Activated T-cell treated with anti-CD3 and anti-CD28 coated beads for 1 hour (primary cell): ENCODE measurements around the gene POMGNT2.
"Not testable (repeated sequence)": the region's sequence is repeated elsewhere in the genome, so short reads cannot be mapped to it uniquely, and the experiment has no call there.

ENCODE experiments used
- DNase-seq: peaks from one replicate; pipeline ENCODE4 v3.0.0-alpha.2; 2020; ENCODE audit warnings: low read depth

Gene POMGNT2

DNA sequence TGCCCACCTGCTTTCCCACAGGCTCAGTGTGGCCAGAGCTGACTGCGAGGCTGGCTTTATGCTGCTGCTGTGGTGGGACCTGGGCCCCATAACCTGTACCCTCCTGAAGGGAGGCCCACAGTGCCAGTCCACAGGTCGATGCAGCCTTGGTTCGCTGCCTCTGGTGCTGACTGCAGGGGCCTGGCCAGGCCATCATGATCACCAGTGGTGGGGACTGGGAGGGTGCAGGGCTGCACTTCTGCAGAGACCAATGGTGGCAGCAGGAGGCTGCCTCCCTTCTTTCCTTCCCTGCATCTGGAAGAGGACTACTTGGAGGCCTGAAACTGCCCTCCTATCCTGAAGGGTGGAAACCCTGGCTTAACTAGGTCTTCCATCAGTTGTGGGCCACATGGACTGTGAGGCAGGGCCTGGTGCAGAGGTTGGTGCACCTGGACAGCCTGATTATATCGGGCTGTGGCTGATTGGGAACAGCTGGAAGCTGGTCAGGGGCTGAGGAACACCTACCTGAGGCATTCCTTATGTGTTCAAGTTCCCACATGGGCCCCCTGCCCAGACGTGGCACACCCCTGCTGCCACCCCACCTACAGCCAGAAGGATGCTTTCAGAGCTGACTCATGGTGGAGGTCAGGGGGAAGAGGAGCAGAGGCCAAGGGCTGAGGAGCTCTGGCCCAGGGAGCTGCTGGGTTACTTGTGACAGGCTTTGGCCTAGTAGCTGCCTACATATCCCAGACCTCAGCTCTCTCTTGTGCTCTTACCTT lies 29.8 kb downstream of the POMGNT2 start:
- DNase-seq = no peak

DNA sequence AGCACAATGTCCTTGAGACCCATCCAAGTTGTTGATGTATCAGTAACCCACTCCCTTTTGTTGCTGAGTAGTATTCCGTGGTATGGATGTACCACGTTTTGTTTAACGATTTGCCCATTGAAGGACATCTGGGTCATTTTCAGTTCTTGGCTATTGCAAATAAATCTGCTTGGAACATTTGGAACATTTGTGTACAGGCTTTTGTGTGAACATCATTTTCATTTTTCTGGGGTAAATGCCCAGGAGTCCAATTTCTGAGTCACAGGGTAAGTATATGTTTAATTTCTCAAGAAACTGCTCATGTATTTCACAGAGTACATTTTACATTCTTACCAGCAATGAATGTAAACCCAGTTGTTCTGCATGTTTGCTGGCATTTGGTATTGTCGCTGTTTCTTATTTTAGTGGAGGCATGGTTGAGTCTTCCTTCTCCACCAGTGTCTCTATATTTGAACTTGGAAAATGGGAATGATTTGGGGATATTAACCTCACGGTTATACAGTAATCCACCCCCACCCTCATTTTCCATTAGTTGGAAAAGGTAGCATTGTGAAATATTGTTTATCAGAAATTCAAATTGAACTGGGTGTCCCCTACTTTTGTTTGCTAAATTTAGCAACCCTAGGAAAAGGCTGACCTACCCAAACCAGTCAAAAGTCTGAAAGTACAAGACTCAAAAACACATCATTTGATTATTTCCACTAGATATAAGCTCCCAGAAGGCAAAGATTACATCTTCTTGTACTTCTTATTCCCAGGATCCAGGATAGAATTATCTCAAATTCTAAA lies 30.8 kb downstream of the POMGNT2 start:
- DNase-seq = no peak

DNA sequence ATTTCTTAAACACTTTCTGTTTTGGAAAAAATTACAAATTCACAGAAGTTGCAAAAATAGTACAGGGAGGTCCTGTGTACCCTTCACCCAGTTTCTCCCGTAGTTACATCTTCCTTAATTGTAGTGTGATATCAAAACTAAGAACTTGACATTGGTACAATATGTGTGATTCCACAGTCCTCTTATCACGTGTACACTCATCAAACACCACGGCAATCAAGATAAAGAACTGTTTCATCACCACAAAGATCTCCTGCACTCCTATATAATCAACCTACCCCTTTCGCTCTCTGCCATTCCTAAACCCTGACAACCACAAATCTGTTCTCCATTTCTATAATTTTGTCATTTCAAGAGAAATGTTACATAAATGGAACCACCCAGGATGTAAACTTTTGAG lies 31.4 kb downstream of the POMGNT2 start:
- no peak for DNase-seq

DNA sequence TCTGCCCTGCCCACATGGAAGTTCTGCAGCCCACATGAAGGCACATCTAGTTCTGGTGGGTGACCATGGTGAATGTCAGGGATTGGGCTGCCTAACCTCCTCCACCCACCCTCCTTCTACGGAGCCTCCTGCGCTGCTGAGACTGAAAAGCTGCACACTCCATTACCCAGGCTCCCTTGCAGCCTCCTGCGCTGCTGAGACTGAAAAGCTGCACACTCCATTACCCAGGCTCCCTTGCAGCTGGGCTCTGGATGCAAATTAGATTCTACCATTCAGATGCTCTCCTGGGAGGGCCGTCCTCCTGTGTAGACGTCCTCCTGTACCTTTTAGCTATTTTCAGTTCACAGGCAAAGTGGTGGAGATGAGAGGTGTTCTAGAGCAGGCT lies 32.1 kb downstream of the POMGNT2 start:
- DNase-seq = no peak

DNA sequence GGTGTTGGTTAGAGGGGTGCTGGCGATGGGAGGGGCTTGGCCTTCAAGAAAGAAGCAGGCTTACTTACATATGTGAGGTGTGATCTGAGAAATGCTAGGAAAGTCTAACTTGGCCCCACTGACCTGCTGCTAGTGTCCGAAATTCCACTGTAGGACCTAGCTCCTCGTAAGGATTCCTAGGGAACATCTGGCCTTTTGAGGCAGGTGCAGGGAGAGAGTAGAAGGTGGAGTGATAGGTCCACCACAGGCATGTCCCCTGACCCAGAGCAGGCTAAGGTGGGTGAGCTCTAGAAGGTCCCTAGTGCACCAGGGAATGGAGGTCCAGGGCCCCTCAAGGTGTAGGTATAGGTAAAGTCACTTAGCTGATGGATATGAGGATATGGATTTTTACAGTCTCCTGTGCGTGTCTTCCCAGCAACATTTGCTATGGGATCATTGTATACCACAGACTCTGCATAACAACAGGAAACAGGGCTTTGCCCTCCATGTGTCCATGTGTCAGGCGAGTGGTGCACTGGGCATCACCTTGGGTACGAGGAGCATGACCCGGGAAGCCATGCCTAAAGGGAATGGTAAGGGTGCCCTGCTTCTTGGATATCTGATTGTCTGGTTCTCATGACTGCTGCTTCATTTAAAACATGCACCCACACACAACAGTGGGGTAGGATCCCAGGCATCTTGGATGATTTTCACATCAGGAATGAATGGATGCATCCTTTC lies 32.6 kb downstream of the POMGNT2 start:
- DNase-seq = no peak

DNA sequence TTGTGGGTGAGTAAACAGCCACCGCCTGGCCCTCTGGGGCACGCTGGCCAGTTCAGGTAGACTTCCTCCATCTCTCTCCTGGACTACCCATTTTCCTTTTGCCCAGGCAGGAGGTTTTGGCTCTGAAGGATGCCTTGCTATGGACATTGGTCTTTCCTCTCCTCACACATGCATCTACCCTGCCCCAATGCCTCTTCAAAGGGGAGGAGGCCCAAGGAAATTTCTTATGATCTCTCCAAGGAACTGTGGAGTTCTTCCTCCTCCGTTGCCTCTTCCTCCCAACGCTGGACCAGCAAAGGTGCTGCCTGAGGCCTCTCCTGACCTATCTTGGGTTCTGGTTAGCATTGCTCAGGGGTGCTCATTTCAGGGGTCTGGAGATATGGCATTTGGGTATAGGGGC lies 33.5 kb downstream of the POMGNT2 start:
- no peak for DNase-seq

DNA sequence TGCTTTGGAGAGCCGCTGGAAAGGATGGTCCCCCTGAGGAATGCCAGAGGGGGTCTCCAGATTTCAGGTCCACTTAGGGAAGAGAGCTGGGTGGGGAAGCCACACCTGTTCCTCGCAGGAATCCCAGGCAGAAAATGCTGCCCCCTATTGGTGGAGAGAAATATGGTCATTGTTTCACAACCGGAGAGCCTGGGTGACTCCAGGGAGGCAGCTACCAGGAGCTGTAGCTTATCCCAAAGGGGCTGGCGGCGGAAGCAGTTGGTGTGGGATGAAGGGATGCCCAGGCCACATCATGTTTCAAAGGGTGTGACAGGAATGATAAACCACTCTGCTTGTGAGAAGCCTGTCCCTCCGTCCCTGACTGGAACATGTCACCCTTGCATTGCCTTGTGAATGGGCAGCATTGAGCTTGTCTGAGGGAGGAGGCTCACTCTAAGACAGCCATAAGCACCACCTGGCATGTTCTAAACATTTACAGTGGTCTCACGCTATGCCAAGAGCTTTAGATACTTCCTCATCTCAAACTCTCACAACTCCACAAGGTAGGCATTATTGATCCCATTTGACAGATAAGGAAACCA lies 34.5 kb downstream of the POMGNT2 start:
- no peak for DNase-seq

DNA sequence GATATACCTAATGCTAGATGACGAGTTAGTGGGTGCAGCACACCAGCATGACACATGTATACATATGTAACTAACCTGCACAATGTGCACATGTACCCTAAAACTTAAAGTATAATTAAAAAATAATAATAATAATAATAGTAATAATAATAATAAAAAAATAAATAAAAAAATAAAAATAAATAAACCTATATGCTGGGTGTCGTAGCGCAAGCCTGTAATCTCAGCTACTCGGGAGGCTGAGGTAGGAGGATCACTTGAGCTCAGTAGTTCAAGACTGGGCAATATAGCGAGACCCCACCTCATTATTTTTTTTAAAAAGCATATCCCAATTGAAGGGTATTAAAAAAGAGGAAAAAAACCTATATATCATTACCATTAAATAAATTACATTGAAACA lies 35.2 kb downstream of the POMGNT2 start:
- DNase-seq = not testable (repeated sequence)

DNA sequence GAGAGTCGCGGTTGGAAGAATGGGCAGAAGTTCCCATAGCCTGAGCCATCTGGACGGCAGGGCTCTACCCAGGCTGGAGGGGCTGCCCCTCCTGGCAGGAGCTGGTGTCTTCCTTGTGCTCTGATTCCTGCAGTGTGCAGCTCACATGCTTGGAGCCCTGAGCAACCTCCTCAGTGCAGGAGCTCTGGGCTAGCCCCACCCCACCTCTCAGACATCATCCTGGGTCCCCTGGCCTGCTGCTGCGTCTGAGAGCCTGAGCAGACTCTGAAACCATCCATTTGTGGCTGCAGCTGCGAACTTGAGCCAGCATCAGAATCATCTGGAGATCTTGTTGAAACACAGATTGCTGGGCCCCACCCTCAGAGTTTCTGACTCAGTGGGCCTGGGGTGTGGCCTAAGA lies 42.8 kb downstream of the POMGNT2 start:
- DNase-seq = no peak

DNA sequence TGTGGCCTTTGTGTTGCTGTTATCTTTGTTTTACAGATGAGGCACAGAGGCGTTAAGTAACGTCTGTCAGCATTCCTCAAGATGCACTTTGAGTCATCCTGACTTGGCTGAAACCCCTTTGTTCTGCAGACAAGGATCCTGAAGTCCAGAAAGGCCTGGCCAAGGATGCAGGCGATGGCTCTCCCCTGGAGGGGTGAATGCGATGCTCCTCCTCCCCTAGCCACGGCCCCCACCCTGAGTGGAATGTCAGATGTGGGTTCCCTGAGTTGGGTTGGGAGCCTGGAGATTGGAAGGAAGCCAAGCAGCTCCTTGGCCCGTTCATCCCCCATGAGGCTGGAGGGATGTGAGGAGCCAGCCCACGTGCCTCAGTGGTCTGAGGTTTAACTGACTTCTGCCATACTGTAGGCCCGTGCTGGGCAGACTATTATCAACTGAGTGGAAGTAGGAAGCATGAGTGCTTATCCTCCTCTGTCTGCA lies 43.3 kb downstream of the POMGNT2 start:
- DNase-seq = no peak

DNA sequence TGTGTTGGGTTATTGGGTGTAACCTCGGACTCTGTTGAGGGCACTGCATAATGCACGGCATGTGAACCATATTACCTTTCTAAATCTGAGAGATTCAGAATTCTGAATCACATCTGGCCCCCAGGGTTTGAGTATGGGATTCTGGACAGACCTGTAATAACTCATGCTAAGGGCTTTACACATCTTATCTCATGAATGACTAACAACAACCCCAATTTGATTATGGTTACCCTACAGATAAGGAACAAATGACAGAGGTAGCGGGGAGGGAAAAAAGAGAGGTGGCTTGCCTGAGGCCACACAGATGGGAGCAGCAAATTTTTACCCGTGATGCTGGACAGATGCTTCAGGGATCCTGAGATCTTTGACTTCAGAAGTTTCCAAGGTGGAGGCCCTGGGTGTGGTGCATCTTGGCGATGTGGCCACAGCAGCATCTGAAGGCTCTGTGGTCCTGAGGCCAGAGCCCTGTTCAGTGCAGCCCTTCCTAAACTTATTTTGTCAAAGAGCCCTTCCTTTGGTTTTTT lies 43.8 kb downstream of the POMGNT2 start:
- DNase-seq = no peak

DNA sequence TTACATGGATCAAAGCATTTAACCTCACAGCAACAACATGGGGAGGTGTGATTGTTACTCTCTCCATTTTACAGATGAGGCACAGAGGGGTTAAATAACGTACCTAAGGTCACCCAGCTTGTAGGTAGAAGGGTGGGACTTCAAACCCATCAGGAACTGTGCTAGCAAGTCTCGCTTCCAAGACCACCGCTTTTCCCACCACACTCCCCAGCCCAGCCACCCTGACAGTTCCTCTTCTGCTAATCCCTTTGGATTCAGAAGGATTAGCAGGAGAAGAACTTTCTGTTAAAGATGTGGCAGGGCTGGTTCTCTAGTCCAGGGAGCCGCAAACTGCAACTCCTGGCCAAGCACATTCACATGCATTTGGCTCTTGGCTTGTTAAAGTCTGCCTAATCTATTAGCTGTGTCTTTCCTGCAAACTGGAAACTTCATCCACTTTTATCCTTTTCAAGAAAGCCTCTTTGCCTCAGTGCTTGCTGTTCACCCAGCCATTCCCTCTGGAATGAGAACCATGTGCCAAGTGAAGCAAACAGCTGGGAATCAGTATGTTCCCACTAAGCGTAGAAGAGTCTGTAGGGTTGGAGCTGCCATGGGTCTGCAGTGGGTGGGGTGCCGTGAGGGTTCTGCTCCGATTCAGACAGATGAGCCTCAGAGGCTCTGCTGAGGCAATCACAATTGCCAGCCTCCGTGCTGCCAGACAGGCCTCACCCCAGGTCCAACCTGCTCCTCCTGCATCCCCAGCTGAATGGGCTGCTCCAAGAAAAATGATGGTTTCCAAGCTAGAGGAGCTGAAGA lies 44.6 kb downstream of the POMGNT2 start:
- DNase-seq = no peak

DNA sequence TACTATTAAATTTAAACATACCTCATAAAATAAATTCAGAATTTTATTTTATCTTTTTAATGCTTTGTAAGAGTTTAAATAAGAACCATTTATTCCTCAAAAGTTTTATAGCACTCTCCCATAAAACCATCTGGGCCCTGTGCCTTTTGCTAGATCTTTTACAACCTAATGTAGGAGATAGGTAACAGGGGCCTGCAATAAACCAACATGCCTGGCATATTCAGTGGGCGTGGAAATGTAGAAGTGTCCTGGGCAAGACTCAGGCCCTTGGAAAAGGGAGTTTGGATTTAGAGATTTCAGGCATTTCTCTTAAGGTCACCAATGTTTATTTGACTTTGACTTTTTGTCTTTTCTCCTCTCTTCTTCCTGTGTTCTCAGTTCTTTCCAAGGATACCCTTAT lies 46.4 kb downstream of the POMGNT2 start:
- DNase-seq = no peak

DNA sequence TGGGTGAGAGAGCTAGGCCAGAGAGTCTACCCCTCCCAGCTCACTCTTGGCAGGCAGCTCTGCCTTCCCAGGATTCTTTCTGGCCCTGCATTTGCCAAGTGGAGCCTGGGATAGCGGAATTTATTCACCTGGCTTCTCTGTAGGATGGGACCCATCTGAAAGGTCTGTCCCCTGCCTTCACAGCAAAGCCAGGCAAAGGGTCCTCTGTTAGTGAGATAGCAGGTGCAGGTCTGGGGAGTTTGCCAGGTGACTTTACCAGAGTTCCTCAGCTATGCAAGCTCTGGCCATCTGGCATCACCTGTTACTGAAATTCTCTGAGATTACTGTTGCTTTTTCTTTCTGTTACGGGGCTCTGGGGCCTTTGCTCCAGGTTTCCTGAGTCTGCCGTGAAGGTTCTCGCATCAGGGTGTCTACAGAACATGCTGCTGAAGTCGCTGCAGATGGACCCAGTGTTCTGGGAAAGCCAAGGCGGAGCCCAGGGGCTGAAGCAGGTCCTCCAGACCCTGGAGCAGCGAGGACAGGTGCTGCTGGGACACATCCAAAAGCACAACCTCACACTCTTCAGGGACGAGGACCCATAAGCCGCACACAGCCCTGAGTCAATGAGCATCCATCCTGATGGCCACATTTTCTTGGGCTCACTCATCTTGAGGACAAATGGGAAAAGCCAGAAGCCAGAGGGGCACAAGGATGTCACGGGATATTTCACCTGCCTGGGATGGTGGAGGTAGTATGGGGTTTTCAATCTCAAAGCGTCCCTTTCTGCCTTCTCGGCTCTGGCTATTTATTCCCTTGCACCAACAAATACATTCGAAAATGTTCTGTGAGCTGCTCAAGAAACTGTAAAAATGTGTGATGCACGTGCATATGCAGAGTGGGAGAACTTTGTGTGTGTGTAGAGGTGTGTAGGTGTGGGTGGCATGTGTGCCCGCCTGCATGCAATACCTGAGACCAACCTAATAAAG lies 49.8 kb downstream of the POMGNT2 start:
- DNase-seq = no peak

DNA sequence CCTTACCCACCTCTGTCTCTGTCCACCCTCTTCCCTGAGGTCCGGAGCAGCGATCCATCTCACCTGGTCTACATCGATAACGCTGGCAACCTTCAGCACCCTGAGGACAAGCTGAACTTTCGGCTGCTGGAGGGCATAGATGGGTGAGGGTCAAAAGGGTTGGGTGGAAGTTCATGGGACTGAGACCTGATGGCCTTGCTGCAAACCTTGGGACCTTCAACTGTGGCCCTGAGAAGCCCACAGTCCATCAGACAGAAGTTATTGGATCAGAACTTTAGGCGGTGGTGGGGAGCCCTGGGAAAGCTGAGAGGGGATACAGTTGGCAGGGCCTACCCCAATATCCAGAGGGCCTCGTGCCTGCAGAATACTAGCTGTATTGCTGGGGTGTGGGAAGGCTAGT lies 50.5 kb downstream of the POMGNT2 start:
- no peak for DNase-seq

DNA sequence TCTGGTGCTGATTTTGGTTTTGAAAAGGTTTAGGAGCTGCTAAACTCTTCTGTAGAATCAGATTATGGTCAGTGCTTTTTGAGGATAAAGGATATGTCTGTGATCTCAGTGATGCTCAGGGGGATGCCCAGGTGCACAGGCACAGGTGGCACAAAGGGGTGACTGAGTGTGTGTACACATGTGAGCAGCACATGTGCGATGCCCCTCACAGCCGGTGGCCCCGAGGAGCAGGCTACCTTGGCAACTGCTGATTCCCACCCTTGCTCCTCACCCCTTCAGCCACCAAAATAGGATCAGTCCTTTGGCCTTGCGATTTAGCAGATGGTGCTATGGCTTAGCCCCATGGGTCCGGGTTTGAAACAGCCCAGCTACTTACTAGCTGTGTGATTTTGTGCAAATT lies 51.1 kb downstream of the POMGNT2 start:
- no peak for DNase-seq

DNA sequence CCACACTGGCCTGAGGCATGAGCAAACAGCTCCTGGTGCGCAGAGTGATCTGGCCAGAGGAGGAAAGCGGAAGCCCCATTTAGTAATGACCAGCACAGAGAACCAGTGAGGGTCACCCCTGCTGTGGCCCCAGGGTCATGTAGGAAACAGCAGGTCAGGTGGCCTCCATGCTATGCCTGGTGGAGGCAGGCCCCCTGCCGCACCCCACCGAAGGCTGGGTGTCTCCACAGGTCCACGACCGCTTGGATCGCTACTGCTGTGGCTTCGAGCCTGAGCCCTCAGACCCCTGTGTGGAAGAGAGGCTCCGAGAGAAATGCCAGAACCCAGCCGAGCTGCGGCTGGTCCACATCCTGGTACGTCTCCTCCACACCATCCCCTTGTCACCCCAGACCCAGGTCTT lies 52.6 kb downstream of the POMGNT2 start:
- DNase-seq = no peak

DNA sequence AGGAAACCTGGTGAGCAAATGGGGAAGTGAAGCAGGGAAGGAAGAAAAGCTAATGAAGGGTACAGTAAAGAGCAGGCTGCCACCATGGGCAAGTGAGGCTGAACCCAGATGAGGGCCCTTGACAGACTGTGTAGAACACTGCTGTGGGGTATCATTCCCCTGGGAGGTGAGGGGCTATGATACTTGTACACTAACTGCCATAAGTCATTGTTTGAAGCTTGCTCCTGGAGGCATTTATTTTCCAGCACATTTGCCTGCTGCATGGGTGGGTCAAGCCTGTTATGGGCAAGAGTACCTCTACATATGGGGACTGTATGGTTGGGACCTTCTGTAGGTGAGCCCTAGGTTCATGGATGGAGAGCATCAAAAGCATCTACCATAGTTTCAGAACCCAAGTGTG lies 57.4 kb downstream of the POMGNT2 start:
- DNase-seq = no peak

DNA sequence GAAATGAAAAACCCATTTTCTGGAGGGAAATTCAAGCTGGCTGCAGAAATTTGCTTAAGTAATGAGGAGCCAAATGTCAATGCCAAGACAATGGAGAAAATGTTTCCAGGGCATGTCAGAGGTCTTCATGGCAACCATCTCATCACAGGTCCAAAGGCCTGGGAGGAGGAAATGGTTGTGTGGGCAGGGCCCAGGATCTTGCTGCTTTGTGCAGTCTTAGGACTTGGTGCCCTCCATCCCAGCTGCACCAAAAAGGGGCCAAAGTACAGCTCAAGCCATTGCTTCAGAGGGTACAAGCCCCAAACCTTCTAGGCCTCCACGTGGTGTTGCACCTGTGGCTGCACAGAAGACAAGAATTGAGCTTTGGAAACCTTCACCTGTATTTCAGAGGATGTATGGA lies 59.3 kb downstream of the POMGNT2 start:
- no peak for DNase-seq

DNA sequence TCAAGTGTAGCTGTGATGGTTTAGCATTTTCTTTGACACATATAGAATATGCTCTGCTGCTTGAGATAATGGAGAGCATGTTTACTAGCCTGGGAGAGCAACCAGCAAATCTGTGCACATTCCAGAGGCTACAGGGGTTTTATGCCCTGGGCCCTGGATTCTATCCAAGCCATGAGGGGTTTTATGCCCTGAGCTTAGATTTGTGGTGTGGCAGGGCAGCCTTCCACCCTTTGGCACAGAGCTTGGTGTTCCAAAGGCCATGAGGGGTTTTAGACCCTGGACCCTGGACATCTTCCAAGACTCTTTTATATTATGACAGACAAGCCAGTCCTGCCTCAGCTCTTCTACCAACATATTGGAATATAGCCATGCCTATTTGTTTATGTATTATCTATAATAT lies 60.8 kb downstream of the POMGNT2 start:
- DNase-seq = not testable (repeated sequence)
